ENCODE results near the gene FAM222B. TPM values are rescaled to one million over a fixed set of nuclear protein-coding genes. Genes with fewer than 3 reads are reported as not detected.
A peak's percentile ranks its signal among the peaks of the same experiment; 100 is the strongest.

Gene FAM222B
- total and polyA plus RNA-seq, 9 of the 15 experiments (the other 6 are each of a cell fraction or from before 2014, with no cell fraction given): 4.0 to 34.6 (median 7.5) TPM

DNA sequence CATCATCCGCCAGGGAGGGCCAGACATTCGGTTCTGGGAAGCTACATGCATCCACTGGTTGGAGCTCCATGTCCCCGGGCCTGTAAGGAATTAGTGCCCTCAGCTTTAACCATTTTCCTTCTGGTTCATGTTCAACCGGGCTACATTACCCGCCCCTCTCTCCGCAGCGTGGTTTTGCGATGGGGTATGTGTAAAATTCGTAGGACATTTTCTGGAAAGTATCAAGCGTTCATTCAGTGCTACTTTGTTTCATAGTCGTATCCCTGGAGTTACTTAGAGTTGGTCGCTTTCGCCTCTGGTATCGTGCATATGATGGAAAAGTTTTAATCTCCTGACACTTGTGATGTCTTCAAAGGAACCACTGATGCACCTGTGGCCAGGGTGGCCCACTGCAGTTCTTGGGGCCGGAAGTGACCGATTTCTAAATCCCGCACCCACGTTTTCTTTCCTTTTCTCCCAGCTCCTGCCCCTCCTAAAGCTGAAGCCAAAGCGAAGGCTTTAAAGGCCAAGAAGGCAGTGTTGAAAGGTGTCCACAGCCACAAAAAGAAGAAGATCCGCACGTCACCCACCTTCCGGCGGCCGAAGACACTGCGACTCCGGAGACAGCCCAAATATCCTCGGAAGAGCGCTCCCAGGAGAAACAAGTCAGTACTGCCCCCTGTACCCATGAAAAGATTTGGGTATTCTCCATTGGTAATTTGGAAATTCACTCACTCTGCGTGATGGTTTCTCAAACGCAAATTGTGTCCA, 122.2 kb downstream of the FAM222B start (continued):
- TF ChIP-seq TRIM25 (IDR thresholded peaks at IDR 0.05; ENCODE audit: borderline replicate concordance) (peak; percentile 42; the same call in 1 of the 2 replicates), MTA3 (IDR thresholded peaks at IDR 0.05; ENCODE audit: borderline replicate concordance) (no peak), ZNF282 (CRISPR knock-in tag; IDR thresholded peaks at IDR 0.05) (no peak), ESRRA (IDR thresholded peaks at IDR 0.05; ENCODE audit: borderline replicate concordance, low read depth) (no peak), MEIS2 (IDR thresholded peaks at IDR 0.05; ENCODE audit: partially characterized antibody) (no peak), THAP12 (CRISPR knock-in tag; IDR thresholded peaks at IDR 0.05) (no peak), ZNF133 (CRISPR knock-in tag; IDR thresholded peaks at IDR 0.05) (no peak), SMARCB1 (IDR thresholded peaks at IDR 0.05; ENCODE audit: insufficient read length, low read depth) (no peak), ZNF311 (CRISPR knock-in tag; IDR thresholded peaks at IDR 0.05) (0 out of 2 replicates have a peak, but pooled peaks have one; percentile 32), FUS (optimal IDR thresholded peaks at IDR 0.05; ENCODE audit: low read depth, low read length) (no peak), SAFB2 (IDR thresholded peaks at IDR 0.05; ENCODE audit: borderline replicate concordance, low read depth, low read length, severe bottlenecking) (no peak), MAX (CRISPR knock-in tag; IDR thresholded peaks at IDR 0.05) (no peak; the same call in 1 of the 2 replicates), SMARCA4 (IDR thresholded peaks at IDR 0.05) (no peak; the same call in none of the 2 replicates), ZFX (CRISPR knock-in tag; IDR thresholded peaks at IDR 0.05) (no peak; the same call in 1 of the 2 replicates), SRSF7 (optimal IDR thresholded peaks at IDR 0.05; ENCODE audit: low read depth, low read length) (no peak), ZNF586 (CRISPR knock-in tag; conservative IDR thresholded peaks at IDR 0.05) (no peak)
- TF ChIP-seq, protein P1, sequence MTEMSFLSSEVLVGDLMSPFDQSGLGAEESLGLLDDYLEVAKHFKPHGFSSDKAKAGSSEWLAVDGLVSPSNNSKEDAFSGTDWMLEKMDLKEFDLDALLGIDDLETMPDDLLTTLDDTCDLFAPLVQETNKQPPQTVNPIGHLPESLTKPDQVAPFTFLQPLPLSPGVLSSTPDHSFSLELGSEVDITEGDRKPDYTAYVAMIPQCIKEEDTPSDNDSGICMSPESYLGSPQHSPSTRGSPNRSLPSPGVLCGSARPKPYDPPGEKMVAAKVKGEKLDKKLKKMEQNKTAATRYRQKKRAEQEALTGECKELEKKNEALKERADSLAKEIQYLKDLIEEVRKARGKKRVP (CRISPR knock-in tag; IDR thresholded peaks at IDR 0.05): no peak
- TF ChIP-seq, protein P2, sequence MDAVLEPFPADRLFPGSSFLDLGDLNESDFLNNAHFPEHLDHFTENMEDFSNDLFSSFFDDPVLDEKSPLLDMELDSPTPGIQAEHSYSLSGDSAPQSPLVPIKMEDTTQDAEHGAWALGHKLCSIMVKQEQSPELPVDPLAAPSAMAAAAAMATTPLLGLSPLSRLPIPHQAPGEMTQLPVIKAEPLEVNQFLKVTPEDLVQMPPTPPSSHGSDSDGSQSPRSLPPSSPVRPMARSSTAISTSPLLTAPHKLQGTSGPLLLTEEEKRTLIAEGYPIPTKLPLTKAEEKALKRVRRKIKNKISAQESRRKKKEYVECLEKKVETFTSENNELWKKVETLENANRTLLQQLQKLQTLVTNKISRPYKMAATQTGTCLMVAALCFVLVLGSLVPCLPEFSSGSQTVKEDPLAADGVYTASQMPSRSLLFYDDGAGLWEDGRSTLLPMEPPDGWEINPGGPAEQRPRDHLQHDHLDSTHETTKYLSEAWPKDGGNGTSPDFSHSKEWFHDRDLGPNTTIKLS (IDR thresholded peaks at IDR 0.05; ENCODE audit: borderline replicate concordance, low read depth): no peak
- TF ChIP-seq, protein P3, sequence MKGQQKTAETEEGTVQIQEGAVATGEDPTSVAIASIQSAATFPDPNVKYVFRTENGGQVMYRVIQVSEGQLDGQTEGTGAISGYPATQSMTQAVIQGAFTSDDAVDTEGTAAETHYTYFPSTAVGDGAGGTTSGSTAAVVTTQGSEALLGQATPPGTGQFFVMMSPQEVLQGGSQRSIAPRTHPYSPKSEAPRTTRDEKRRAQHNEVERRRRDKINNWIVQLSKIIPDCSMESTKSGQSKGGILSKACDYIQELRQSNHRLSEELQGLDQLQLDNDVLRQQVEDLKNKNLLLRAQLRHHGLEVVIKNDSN (CRISPR knock-in tag; IDR thresholded peaks at IDR 0.05): no peak

Measured in K562 (cell line).